HepG2 (cell line): ENCODE data around the gene PIGZ. TPM values are rescaled to one million over a fixed set of nuclear protein-coding genes. Genes with fewer than 3 reads are reported as not detected.

ENCODE experiments used
- GABPA ChIP-seq, 2 experiments: IDR thresholded peaks; 2 replicates each; pipeline ENCODE4 v1.6.1; 2011 to 2016; ENCODE audit warnings: low read depth in 2 of 2, low read length in 1 of 2, missing biosample characterization in 1 of 2, missing genetic modification characterization in 1 of 2
- NCOA2 ChIP-seq: sonication (generic); formaldehyde crosslinking; IDR thresholded peaks from 2 replicates; pipeline ENCODE4 v1.8.0; 2022; ENCODE audit warnings: inconsistent platforms
- NFATC3 ChIP-seq: sonication (generic); formaldehyde crosslinking; IDR thresholded peaks from 2 replicates; pipeline ENCODE4 v1.5.1; 2020; ENCODE audit warnings: mild to moderate bottlenecking, missing genetic modification reagents
- ZBTB21 ChIP-seq: sonication (generic); formaldehyde crosslinking; IDR thresholded peaks from 2 replicates; pipeline ENCODE4 v1.4.0; 2020; ENCODE audit warnings: missing genetic modification reagents
- ZNF101 ChIP-seq: sonication (generic); formaldehyde crosslinking; IDR thresholded peaks from 2 replicates; pipeline ENCODE4 v1.4.0; 2020; ENCODE audit warnings: mild to moderate bottlenecking, low read depth, missing genetic modification reagents, borderline replicate concordance
- ZNF207 ChIP-seq: fragments of 450-650 bp; IDR thresholded peaks from 2 replicates; pipeline ENCODE4 v1.6.1; 2016; ENCODE audit warnings: antibody characterized with exemption, borderline replicate concordance
- ZNF3 ChIP-seq: IDR thresholded peaks from 2 replicates; pipeline ENCODE4 v1.7.0; 2017; ENCODE audit warnings: inconsistent platforms
- ZNF318 ChIP-seq: sonication (generic); formaldehyde crosslinking; IDR thresholded peaks from 2 replicates; pipeline ENCODE4 v1.4.0; 2020; ENCODE audit warnings: mild to moderate bottlenecking, missing genetic modification reagents
- ZNF598 ChIP-seq: sonication (generic); formaldehyde crosslinking; IDR thresholded peaks from 2 replicates; pipeline ENCODE4 v1.5.1; 2020; ENCODE audit warnings: mild to moderate bottlenecking, missing genetic modification reagents, borderline replicate concordance
- ZNF607 ChIP-seq: sonication (generic); formaldehyde crosslinking; IDR thresholded peaks from 2 replicates; pipeline ENCODE4 v1.5.1; 2020; ENCODE audit warnings: missing genetic modification reagents, mild to moderate bottlenecking, borderline replicate concordance
- ZNF703 ChIP-seq: sonication (generic); formaldehyde crosslinking; IDR thresholded peaks from 2 replicates; pipeline ENCODE4 v1.5.1; 2020; ENCODE audit warnings: missing genetic modification reagents, mild to moderate bottlenecking, moderate library complexity, borderline replicate concordance
- ZSCAN25 ChIP-seq: sonication (generic); formaldehyde crosslinking; IDR thresholded peaks from 2 replicates; pipeline ENCODE4 v1.8.0; 2022; ENCODE audit warnings: mild to moderate bottlenecking, missing genetic modification reagents
- ZSCAN9 ChIP-seq: IDR thresholded peaks from 2 replicates; pipeline ENCODE4 v1.6.1; 2016; ENCODE audit warnings: borderline replicate concordance
- polyA plus RNA-seq, 8 experiments: library from polyadenylated mRNA; depleted of rRNA in 3 of 8; stranded (reverse) in 7 of 8; unstranded in 1 of 8; fragments of >200 nt; fragmentation: Illumina TruSeq in 4 of 8; extraction: Trizol in 4 of 8; gene quantifications; 2 replicates each; pipeline versions ENCODE4 v1.2.1 to v1.2.3, GENCODE V29; 2011 to 2016; ENCODE audit warnings: low read depth in 4 of 8, missing spikeins in 1 of 8, mixed read lengths in 1 of 8; ENCODE audit not compliant: insufficient read depth in 1 of 8
- total RNA-seq, 5 experiments: library from RNA; depleted of rRNA; stranded (reverse); fragments of >200 nt; fragmentation: Illumina TruSeq; extraction: Trizol; gene quantifications; 2 replicates each; pipeline ENCODE4 v1.2.3, GENCODE V29; 2016; ENCODE audit warnings: low read depth in 1 of 5
- TF ChIP-seq, protein P1 (sequence below): sonication (generic); formaldehyde crosslinking; IDR thresholded peaks from 2 replicates; pipeline ENCODE4 v1.5.0; 2020; ENCODE audit warnings: missing genetic modification reagents

The PIGZ gene
- total and polyA plus RNA-seq, 2 of the 13 experiments (the other 11 are each of a cell fraction or from before 2014, with no cell fraction given) = 4.7 to 60.5 TPM

GRCh38 chr3:196942226-196942914, 26.3 kb downstream of the PIGZ start, which contains the start of gene NCBP2 (continued):
- TF ChIP-seq ZNF318 (CRISPR knock-in tag) (no peak; the same call in 1 of the 2 replicates), NCOA2 (peak; percentile 68; the same call in 1 of the 2 replicates), ZSCAN25 (peak; percentile 75), ZNF598 (CRISPR knock-in tag) (peak; percentile 81; the same call in 1 of the 2 replicates), ZNF207 (no peak), ZNF607 (CRISPR knock-in tag) (peak; percentile 97), ZNF703 (CRISPR knock-in tag) (no peak; the same call in 1 of the 2 replicates), GABPA (IDR thresholded peaks at IDR 0.05; ENCODE audit: low read depth, low read length) (no peak), GABPA (CRISPR knock-in tag; IDR thresholded peaks at IDR 0.05; ENCODE audit: low read depth) (peak; percentile 93), ZNF3 (peak; percentile 27; the same call in 1 of the 2 replicates), ZSCAN9 (CRISPR knock-in tag) (peak; percentile 79; the same call in 1 of the 2 replicates), ZBTB21 (CRISPR knock-in tag) (no peak), ZNF101 (CRISPR knock-in tag) (no peak), NFATC3 (CRISPR knock-in tag) (peak; percentile 90)
- TF ChIP-seq, protein P1, sequence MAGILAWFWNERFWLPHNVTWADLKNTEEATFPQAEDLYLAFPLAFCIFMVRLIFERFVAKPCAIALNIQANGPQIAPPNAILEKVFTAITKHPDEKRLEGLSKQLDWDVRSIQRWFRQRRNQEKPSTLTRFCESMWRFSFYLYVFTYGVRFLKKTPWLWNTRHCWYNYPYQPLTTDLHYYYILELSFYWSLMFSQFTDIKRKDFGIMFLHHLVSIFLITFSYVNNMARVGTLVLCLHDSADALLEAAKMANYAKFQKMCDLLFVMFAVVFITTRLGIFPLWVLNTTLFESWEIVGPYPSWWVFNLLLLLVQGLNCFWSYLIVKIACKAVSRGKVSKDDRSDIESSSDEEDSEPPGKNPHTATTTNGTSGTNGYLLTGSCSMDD (CRISPR knock-in tag) = 0 out of 2 replicates have a peak, but pooled peaks have one; percentile 17
